Measurements from ENCODE around the gene MYBPC3. TPM values are rescaled to one million over a fixed set of nuclear protein-coding genes. Genes with fewer than 3 reads are reported as not detected.

The MYBPC3 gene
- total RNA-seq, 4 donors from 2014 or later: 0.12 to 0.13 TPM; not detected in 2

- ATAC-seq: peak; percentile 37
- H3K4me1 ChIP-seq: peaks cover 0 to 8% (median 0%) of the 10 kb centered on the region in 3 donors
- peak within 1 kb of the TSS in 3 of 4 donors; percentile 53 to 74 (median 53) for H3K27ac ChIP-seq
- TF ChIP-seq, protein P1, sequence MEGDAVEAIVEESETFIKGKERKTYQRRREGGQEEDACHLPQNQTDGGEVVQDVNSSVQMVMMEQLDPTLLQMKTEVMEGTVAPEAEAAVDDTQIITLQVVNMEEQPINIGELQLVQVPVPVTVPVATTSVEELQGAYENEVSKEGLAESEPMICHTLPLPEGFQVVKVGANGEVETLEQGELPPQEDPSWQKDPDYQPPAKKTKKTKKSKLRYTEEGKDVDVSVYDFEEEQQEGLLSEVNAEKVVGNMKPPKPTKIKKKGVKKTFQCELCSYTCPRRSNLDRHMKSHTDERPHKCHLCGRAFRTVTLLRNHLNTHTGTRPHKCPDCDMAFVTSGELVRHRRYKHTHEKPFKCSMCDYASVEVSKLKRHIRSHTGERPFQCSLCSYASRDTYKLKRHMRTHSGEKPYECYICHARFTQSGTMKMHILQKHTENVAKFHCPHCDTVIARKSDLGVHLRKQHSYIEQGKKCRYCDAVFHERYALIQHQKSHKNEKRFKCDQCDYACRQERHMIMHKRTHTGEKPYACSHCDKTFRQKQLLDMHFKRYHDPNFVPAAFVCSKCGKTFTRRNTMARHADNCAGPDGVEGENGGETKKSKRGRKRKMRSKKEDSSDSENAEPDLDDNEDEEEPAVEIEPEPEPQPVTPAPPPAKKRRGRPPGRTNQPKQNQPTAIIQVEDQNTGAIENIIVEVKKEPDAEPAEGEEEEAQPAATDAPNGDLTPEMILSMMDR (IDR thresholded peaks at IDR 0.05): no peak
- no peak for TF ChIP-seq EP300 (IDR thresholded peaks at IDR 0.05)
- TF ChIP-seq POLR2AphosphoS5 (IDR thresholded peaks at IDR 0.05): no peak
- peak in 1 of 2 donors; percentile 16 for TF ChIP-seq POLR2A (IDR thresholded peaks at IDR 0.05)
- 78 to 100% methylated on average over 2 of the region's 31 CpGs for WGBS, 2 donors (ENCODE audit: low coverage in 1 of 2)
- H3K9me3 ChIP-seq: no peaks in the 10 kb centered on the region
- H3K4me3 ChIP-seq: peak within 1 kb of the TSS in 1 of 2 donors; percentile 42
- H3K27me3 ChIP-seq: no peaks in the 10 kb centered on the region
- H3K36me3 ChIP-seq: no peaks in the 10 kb centered on the region
Observed at GRCh38 chr11:47378010-47378835, 25.7 kb upstream of the MYBPC3 start, which contains the start of gene SPI1. Gene SPI1, minus strand, starts transcription at chr11:47378547. Its CDS starts 194 bp downstream, at chr11:47378353.

- H3K27ac ChIP-seq: peak overlapping the region in 3 of 4 donors; percentile 51 to 74 (median 53)
- TF ChIP-seq EP300 (IDR thresholded peaks at IDR 0.05) (no peak), POLR2A (IDR thresholded peaks at IDR 0.05) (no peak), POLR2AphosphoS5 (IDR thresholded peaks at IDR 0.05) (no peak)
- TF ChIP-seq, protein P1 (IDR thresholded peaks at IDR 0.05): no peak
- peaks cover 0 to 8% (median 0%) of the 10 kb centered on the region in 3 donors for H3K4me1 ChIP-seq
- no peaks in the 10 kb centered on the region for H3K27me3 ChIP-seq
- no peaks in the 10 kb centered on the region for H3K9me3 ChIP-seq
- 81 to 86% methylated on average over 1 to 5 of the region's 5 CpGs for WGBS, 2 donors (ENCODE audit: low coverage in 1 of 2)
- no peak for ATAC-seq
- H3K4me3 ChIP-seq: peak overlapping the region in 1 of 2 donors; percentile 42
- no peaks in the 10 kb centered on the region for H3K36me3 ChIP-seq
Observed at GRCh38 chr11:47377571-47378009, 25.1 kb upstream of the MYBPC3 start.

DNA sequence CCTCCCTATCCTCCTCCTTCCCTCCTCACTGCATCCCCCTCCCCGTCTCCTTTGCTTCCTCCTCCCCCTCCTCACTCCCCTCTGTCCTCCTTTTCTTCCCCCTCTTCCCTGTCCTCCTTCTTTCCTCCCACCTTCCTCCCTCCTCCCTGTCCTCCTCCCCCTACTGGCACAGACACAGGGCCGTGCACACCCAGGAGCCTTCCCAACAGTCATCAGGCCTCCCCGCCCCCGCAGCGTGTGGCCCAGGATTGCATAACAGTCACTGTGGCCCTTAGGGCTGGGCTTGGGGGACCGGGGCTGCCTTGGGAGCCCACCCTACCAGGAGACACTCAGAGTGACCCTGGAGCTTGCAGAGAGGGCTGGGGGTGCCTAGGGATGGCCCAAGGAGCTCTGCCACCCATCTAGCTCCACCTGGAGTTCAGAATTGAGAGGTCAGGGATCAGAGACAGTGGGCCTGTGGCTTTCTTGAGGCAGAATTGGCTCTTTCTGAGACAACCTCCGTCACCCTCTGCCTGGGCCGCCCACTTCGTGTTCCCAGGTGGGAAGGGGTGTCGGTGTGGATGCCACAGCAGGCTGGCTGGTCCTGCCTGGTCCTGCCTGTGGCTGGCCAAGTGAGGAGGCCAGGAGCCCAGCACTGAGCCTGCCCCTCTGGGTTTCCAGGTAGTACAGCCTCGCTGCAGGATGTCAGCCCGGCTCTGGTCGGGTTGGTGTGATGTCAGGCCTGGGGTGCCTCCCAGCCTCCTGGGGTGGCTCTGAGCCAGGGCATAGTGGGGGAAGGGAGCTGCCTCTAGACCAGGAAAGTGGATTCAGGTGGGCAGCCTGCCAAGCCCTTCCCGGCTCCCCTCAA lies 24.2 kb upstream of the MYBPC3 start:
- Histone ChIP-seq H3K27me3 (no peaks in the 10 kb centered on the region), H3K36me3 (no peaks in the 10 kb centered on the region), H3K4me1 (peaks cover 0 to 8% (median 0%) of the 10 kb centered on the region in 3 donors), H3K4me3 (peak overlapping the region in 1 of 2 donors; percentile 42), H3K27ac (peak overlapping the region in 3 of 4 donors; percentile 53 to 74 (median 66)), H3K9me3 (no peaks in the 10 kb centered on the region)
- 50% methylated on average over 4 of the region's 14 CpGs; no CpG with 5 or more reads in 1 of the 2 donors for WGBS, 2 donors (ENCODE audit: low coverage in 1 of 2)
- TF ChIP-seq, protein P1 (IDR thresholded peaks at IDR 0.05): no peak
- TF ChIP-seq EP300 (IDR thresholded peaks at IDR 0.05) (no peak), POLR2AphosphoS5 (IDR thresholded peaks at IDR 0.05) (no peak), POLR2A (IDR thresholded peaks at IDR 0.05) (no peak)
- ATAC-seq: no peak

DNA sequence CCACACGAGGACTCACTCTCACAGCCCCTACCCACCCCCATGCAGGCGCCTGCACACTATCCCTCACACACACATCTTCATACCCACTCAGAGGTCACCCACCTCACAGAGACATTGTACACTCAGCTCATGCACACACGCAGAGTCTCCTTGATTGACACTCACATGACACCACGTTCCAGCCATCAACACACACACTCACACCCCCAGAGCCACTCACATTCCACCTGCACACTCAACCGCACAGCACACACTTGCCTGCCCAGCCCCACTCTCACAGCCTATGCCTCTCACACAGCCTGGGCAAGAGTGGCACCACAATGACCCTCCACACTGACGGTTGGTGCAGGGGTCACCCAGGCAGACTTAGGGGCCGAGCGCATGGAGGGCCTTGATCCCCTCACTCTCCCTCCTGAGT lies 23.6 kb upstream of the MYBPC3 start:
- Histone ChIP-seq H3K27me3 (no peaks in the 10 kb centered on the region), H3K9me3 (no peaks in the 10 kb centered on the region), H3K36me3 (no peaks in the 10 kb centered on the region), H3K27ac (peak overlapping the region in 1 of 4 donors; percentile 74), H3K4me3 (peak overlapping the region in 1 of 2 donors; percentile 42), H3K4me1 (peaks cover 0 to 8% (median 0%) of the 10 kb centered on the region in 3 donors)
- ATAC-seq: no peak
- WGBS, 2 donors (ENCODE audit: low coverage in 1 of 2): 67 to 70% methylated on average over 2 to 8 of the region's 8 CpGs
- TF ChIP-seq EP300 (IDR thresholded peaks at IDR 0.05) (no peak), POLR2AphosphoS5 (IDR thresholded peaks at IDR 0.05) (no peak), POLR2A (IDR thresholded peaks at IDR 0.05) (no peak)
- TF ChIP-seq, protein P1 (IDR thresholded peaks at IDR 0.05): no peak
